22Rv1 (cell line): ENCODE results near the gene FARS2.

Source experiments
- ZFX ChIP-seq: fragments of 450-650 bp; IDR thresholded peaks from 2 replicates; pipeline ENCODE4 v1.6.1; 2017; ENCODE audit warnings: antibody characterized with exemption, borderline replicate concordance
- TF ChIP-seq, protein P1 (sequence below): fragments of 450-650 bp; IDR thresholded peaks from 2 replicates; pipeline ENCODE4 v1.5.1; 2017; ENCODE audit warnings: mild to moderate bottlenecking

DNA sequence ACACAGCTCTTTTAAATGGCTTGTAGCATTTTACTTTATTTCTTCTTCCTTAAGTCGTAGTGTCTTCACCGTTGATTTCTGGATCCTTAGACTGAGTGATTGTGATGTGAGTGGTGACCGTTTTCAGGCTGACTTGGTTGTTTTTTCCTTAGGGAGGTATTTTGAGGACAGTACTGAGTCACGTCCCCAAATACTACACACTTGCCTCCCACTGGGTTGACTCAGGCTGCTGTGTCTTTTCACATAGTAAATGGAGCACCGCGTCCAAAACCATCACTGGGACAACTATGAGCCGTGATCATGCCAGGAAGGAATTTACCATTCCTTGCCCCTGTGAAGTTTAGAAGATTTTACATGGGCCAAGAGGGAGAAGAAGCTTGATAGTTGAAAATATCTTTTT lies 174.1 kb downstream of the FARS2 start:
- TF ChIP-seq, protein P1, sequence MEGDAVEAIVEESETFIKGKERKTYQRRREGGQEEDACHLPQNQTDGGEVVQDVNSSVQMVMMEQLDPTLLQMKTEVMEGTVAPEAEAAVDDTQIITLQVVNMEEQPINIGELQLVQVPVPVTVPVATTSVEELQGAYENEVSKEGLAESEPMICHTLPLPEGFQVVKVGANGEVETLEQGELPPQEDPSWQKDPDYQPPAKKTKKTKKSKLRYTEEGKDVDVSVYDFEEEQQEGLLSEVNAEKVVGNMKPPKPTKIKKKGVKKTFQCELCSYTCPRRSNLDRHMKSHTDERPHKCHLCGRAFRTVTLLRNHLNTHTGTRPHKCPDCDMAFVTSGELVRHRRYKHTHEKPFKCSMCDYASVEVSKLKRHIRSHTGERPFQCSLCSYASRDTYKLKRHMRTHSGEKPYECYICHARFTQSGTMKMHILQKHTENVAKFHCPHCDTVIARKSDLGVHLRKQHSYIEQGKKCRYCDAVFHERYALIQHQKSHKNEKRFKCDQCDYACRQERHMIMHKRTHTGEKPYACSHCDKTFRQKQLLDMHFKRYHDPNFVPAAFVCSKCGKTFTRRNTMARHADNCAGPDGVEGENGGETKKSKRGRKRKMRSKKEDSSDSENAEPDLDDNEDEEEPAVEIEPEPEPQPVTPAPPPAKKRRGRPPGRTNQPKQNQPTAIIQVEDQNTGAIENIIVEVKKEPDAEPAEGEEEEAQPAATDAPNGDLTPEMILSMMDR = no peak
- no peak for TF ChIP-seq ZFX
